Neural cell (in vitro differentiated cells): ENCODE data around the gene SOX30.

Source experiments
- CTCF ChIP-seq: fragments of 450-650 bp; IDR thresholded peaks from 2 replicates; pipeline ENCODE4 v1.5.1; 2014; ENCODE audit warnings: antibody characterized with exemption, mild to moderate bottlenecking, moderate library complexity; ENCODE audit not compliant: poor library complexity, severe bottlenecking
- EP300 ChIP-seq: fragments of 450-650 bp; conservative IDR thresholded peaks from 2 replicates; pipeline ENCODE4 v1.6.1; 2014; ENCODE audit warnings: antibody characterized with exemption, mild to moderate bottlenecking, moderate library complexity; ENCODE audit not compliant: poor library complexity, severe bottlenecking
- MXI1 ChIP-seq: fragments of 450-650 bp; conservative IDR thresholded peaks from 2 replicates; pipeline ENCODE4 v1.6.1; 2014; ENCODE audit warnings: antibody characterized with exemption, mild to moderate bottlenecking; ENCODE audit not compliant: poor library complexity, severe bottlenecking
- REST ChIP-seq: IDR thresholded peaks from 2 replicates; pipeline ENCODE4 v1.6.1; 2012; ENCODE audit warnings: borderline replicate concordance
- SMC3 ChIP-seq: fragments of 450-650 bp; conservative IDR thresholded peaks from 2 replicates; pipeline ENCODE4 v1.6.1; 2014; ENCODE audit warnings: antibody characterized with exemption, mild to moderate bottlenecking, moderate library complexity; ENCODE audit not compliant: poor library complexity
- TAF1 ChIP-seq: IDR thresholded peaks from 2 replicates; pipeline ENCODE4 v1.6.1; 2012; ENCODE audit warnings: low read depth

- TF ChIP-seq EP300 (no peak), CTCF (no peak), SMC3 (no peak), REST (no peak), MXI1 (no peak), TAF1 (no peak)
Observed at GRCh38 chr5:157594675-157595459, 57.4 kb downstream of the SOX30 start.
